Caco-2 (cell line): ENCODE measurements around the gene TPSB2. TPM values are rescaled to one million over a fixed set of nuclear protein-coding genes. Genes with fewer than 3 reads are reported as not detected.

ENCODE experiments used
- BruUV-seq: library from RNA; stranded (reverse); fragments of 400-500 nt; replicated peaks from 2 replicates; lab custom pipeline; 2021; lab: Mats Ljungman, UMichigan
- CTCF ChIA-PET: fragments of 300-600 bp; sonication (Branson Sonifier 250); formaldehyde crosslinking; loops from one replicate; lab custom pipeline; 2022; ENCODE audit warnings: antibody characterized with exemption; lab: Charles Lee
- POLR2A ChIA-PET: fragments of 300-600 bp; sonication (Branson Sonifier 250); formaldehyde crosslinking; loops from one replicate; lab custom pipeline; 2022; ENCODE audit warnings: antibody characterized with exemption; lab: Charles Lee
- DNase-seq, 2 experiments: peaks; one replicate each; pipeline versions ENCODE4 v3.0.0 to v3.0.0-alpha.2; 2020 to 2022
- H3K27me3 ChIP-seq: replicated peaks from 2 replicates; pipeline ENCODE4 v1.6.0; 2011; ENCODE audit warnings: low read length; ENCODE audit not compliant: control insufficient read depth, insufficient read depth
- H3K36me3 ChIP-seq: 2 replicates; pipeline ENCODE4 v1.5.1; 2011; ENCODE audit warnings: low read length; ENCODE audit not compliant: control insufficient read depth, insufficient read depth
- H3K4me1 ChIP-seq: fragments of 250-450 bp; sonication (Bioruptor Pico); 2 replicates; pipeline ENCODE4 v1.5.1; 2020; ENCODE audit warnings: mild to moderate bottlenecking
- H3K4me3 ChIP-seq: 2 replicates; pipeline ENCODE4 v1.5.1; 2011; ENCODE audit warnings: low read depth, mild to moderate bottlenecking, control low read depth, low read length
- H3K9me3 ChIP-seq: fragments of 250-450 bp; sonication (Bioruptor Pico); 2 replicates; pipeline ENCODE4 v1.5.1; 2020; ENCODE audit warnings: mild to moderate bottlenecking, moderate library complexity
- H3K27ac Mint-ChIP-seq: one replicate; pipeline ENCODE4 v1.8.0; 2022; ENCODE audit warnings: mixed read lengths; ENCODE audit not compliant: unreplicated experiment
- H3K27me3 Mint-ChIP-seq: one replicate; pipeline ENCODE4 v1.8.0; 2022; ENCODE audit warnings: mixed read lengths; ENCODE audit not compliant: insufficient read depth, unreplicated experiment
- H3K36me3 Mint-ChIP-seq: one replicate; pipeline ENCODE4 v1.8.0; 2022; ENCODE audit warnings: mild to moderate bottlenecking, mixed read lengths; ENCODE audit not compliant: insufficient read depth, unreplicated experiment
- H3K4me1 Mint-ChIP-seq: one replicate; pipeline ENCODE4 v1.8.0; 2022; ENCODE audit warnings: low read depth, mixed read lengths; ENCODE audit not compliant: unreplicated experiment
- H3K4me3 Mint-ChIP-seq: one replicate; pipeline ENCODE4 v1.8.0; 2022; ENCODE audit warnings: mild to moderate bottlenecking, moderate library complexity, mixed read lengths; ENCODE audit not compliant: unreplicated experiment
- H3K9me3 Mint-ChIP-seq: one replicate; pipeline ENCODE4 v1.8.0; 2022; ENCODE audit warnings: mixed read lengths; ENCODE audit not compliant: unreplicated experiment
- CTCF ChIP-seq, 2 experiments: fragments of 200-600 bp in 1 of 2; IDR thresholded peaks; 1 replicate in 1 of 2; 2 replicates in 1 of 2; pipeline versions ENCODE4 v1.5.1 to v1.8.0; 2011 to 2022; ENCODE audit warnings: antibody characterized with exemption in 1 of 2, control low read depth in 1 of 2, inconsistent platforms in 1 of 2, low read depth in 1 of 2, low read length in 1 of 2, mild to moderate bottlenecking in 1 of 2, moderate library complexity in 1 of 2; ENCODE audit not compliant: insufficient read depth in 1 of 2, severe bottlenecking in 1 of 2, unreplicated experiment in 1 of 2
- intact Hi-C: fragments of 100-400 bp; cut with micrococcal nuclease; formaldehyde crosslinking; loops from one replicate; pipeline ENCODE4 v1.10.0; 2022; ENCODE audit not compliant: unreplicated experiment
- total RNA-seq: library from RNA; stranded (reverse); gene quantifications from 2 replicates; pipeline ENCODE4 v1.2.3, GENCODE V29; 2022

TPSB2 gene
- total RNA-seq, 1 experiment from 2014 or later, result not detected

- Mint-ChIP-seq H3K9me3 (no peaks in the 10 kb centered on the region), H3K27ac (no peak overlapping the region), H3K4me1 (no peaks in the 10 kb centered on the region), H3K27me3 (no peaks in the 10 kb centered on the region), H3K36me3 (no peaks in the 10 kb centered on the region), H3K4me3 (no peak overlapping the region)
- ChIA-PET CTCF (no interaction called here), POLR2A (no interaction called here)
- no peak for TF ChIP-seq CTCF (IDR thresholded peaks at IDR 0.05; ENCODE audit: insufficient read depth in 1 of 2, low read depth in 1 of 2, low read length in 1 of 2, severe bottlenecking in 1 of 2, unreplicated experiment in 1 of 2)
- Histone ChIP-seq H3K36me3 (no peaks in the 10 kb centered on the region), H3K27me3 (no peaks in the 10 kb centered on the region), H3K9me3 (no peaks in the 10 kb centered on the region), H3K4me3 (no peak overlapping the region), H3K4me1 (peaks cover 9% of the 10 kb centered on the region)
- DNase-seq, result no peak
- no TSS peak for BruUV-seq
- intact Hi-C loops, result no loop called here
Measured at GRCh38 chr16:1184980-1185379, 45.0 kb downstream of the TPSB2 start.

GRCh38 chr16:1184156-1184868 lies 45.7 kb downstream of the TPSB2 start:
- H3K27ac Mint-ChIP-seq, result no peak overlapping the region
- H3K4me1 Mint-ChIP-seq, result no peaks in the 10 kb centered on the region
- H3K27me3 Mint-ChIP-seq, result no peaks in the 10 kb centered on the region
- H3K9me3 Mint-ChIP-seq, result no peaks in the 10 kb centered on the region
- no peak for TF ChIP-seq CTCF (IDR thresholded peaks at IDR 0.05; ENCODE audit: insufficient read depth in 1 of 2, low read depth in 1 of 2, low read length in 1 of 2, severe bottlenecking in 1 of 2, unreplicated experiment in 1 of 2)
- no peaks in the 10 kb centered on the region for H3K36me3 Mint-ChIP-seq
- ChIA-PET CTCF (no interaction called here), POLR2A (no interaction called here)
- no peaks in the 10 kb centered on the region for H3K27me3 ChIP-seq
- intact Hi-C loops, result no loop called here
- DNase-seq, result no peak
- H3K4me3 ChIP-seq, result no peak overlapping the region
- H3K9me3 ChIP-seq, result no peaks in the 10 kb centered on the region
- no peak overlapping the region for H3K4me3 Mint-ChIP-seq
- BruUV-seq, result no TSS peak
- peaks cover 9% of the 10 kb centered on the region for H3K4me1 ChIP-seq
- H3K36me3 ChIP-seq, result no peaks in the 10 kb centered on the region

- CTCF ChIA-PET, result interaction anchor here (0.5 kb wide), 1 partner anchor 142 kb away, joined by 6 read pairs; no protein-coding TSS in a partner anchor
- POLR2A ChIA-PET, result no interaction called here
- no peaks in the 10 kb centered on the region for H3K9me3 Mint-ChIP-seq
Measured at GRCh38 chr16:1182950-1183907, 46.8 kb downstream of the TPSB2 start.

More at GRCh38 chr16:1182950-1183907, 46.8 kb downstream of the TPSB2 start:
- Histone ChIP-seq H3K9me3 (no peaks in the 10 kb centered on the region), H3K4me1 (peaks cover 9% of the 10 kb centered on the region), H3K36me3 (no peaks in the 10 kb centered on the region), H3K4me3 (no peak overlapping the region), H3K27me3 (no peaks in the 10 kb centered on the region)
- no peaks in the 10 kb centered on the region for H3K27me3 Mint-ChIP-seq
- no peaks in the 10 kb centered on the region for H3K4me1 Mint-ChIP-seq
- DNase-seq, result no peak
- no peak overlapping the region for H3K27ac Mint-ChIP-seq
- TF ChIP-seq CTCF (IDR thresholded peaks at IDR 0.05; ENCODE audit: insufficient read depth in 1 of 2, low read depth in 1 of 2, low read length in 1 of 2, severe bottlenecking in 1 of 2, unreplicated experiment in 1 of 2), result no peak
- no TSS peak for BruUV-seq
- intact Hi-C loops, result no loop called here
- no peaks in the 10 kb centered on the region for H3K36me3 Mint-ChIP-seq
- H3K4me3 Mint-ChIP-seq, result no peak overlapping the region
